HL-60 (cell line): ENCODE measurements around the gene PTGR1.

Source experiments
- DNase-seq, 2 experiments: peaks; one replicate each; pipeline ENCODE4 v3.0.0-alpha.2; 2010 to 2020; ENCODE audit warnings: low read depth in 1 of 2, low spot score in 1 of 2
- H3K27ac ChIP-seq: fragments of 250-450 bp; sonication (Bioruptor Pico); replicated peaks from 2 replicates; pipeline ENCODE4 v1.5.1; 2020; ENCODE audit warnings: mild to moderate bottlenecking, moderate library complexity
- H3K27me3 ChIP-seq: fragments of 250-450 bp; sonication (Bioruptor Pico); 2 replicates; pipeline ENCODE4 v1.5.1; 2021; ENCODE audit warnings: mild to moderate bottlenecking, moderate library complexity; ENCODE audit not compliant: insufficient read depth, poor library complexity, severe bottlenecking
- H3K4me3 ChIP-seq: replicated peaks from 2 replicates; pipeline ENCODE4 v1.5.1; 2011; ENCODE audit warnings: mild to moderate bottlenecking, control low read depth, low read length; ENCODE audit not compliant: insufficient read depth
- GABPA ChIP-seq: IDR thresholded peaks from 2 replicates; pipeline ENCODE4 v1.6.1; 2012; ENCODE audit warnings: low read depth
- POLR2AphosphoS5 ChIP-seq: IDR thresholded peaks from 2 replicates; pipeline ENCODE4 v1.6.1; 2012; ENCODE audit warnings: low read depth
- SPI1 ChIP-seq: IDR thresholded peaks from 2 replicates; pipeline ENCODE4 v1.6.1; 2012; ENCODE audit warnings: low read depth, mild to moderate bottlenecking, borderline replicate concordance
- TF ChIP-seq, protein P1 (sequence below): IDR thresholded peaks from one replicate; pipeline ENCODE4 v1.5.1; 2011; ENCODE audit warnings: low read length, control low read depth, inconsistent platforms; ENCODE audit not compliant: insufficient read depth
- TF ChIP-seq, protein P2 (sequence below): IDR thresholded peaks from 2 replicates; pipeline ENCODE4 v1.6.1; 2012; ENCODE audit warnings: low read depth; ENCODE audit not compliant: insufficient replicate concordance

Gene PTGR1

DNA sequence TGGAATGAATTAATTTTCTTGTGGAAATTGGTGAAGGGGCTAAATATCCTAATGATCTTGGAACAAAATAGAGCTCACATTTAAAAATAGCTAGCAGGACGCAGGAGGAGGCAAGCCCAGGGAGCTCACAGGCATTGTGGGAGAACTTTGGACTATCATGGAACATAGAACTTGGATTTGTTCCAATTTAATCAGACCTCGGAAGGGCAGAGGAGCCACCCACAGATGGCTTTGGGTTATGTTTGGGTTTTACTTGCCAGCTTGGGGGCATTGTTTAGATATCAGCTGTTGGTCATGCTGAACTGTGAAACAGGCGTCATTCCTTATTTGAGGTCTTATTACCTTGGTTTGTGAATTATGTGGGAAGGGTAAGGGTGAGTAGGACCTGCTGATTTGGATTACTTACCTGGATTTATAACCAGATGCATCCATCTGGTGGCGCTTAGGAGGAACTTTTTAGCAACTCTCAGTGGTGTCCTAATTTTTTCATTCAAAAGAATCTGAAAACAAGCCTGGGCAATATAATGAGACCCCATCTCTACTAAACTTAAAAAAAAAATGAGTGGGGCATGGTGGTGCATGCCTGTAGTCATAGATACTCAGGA is 14.1 kb upstream of the PTGR1 start:
- DNase-seq, result no peak
- TF ChIP-seq, protein P1, sequence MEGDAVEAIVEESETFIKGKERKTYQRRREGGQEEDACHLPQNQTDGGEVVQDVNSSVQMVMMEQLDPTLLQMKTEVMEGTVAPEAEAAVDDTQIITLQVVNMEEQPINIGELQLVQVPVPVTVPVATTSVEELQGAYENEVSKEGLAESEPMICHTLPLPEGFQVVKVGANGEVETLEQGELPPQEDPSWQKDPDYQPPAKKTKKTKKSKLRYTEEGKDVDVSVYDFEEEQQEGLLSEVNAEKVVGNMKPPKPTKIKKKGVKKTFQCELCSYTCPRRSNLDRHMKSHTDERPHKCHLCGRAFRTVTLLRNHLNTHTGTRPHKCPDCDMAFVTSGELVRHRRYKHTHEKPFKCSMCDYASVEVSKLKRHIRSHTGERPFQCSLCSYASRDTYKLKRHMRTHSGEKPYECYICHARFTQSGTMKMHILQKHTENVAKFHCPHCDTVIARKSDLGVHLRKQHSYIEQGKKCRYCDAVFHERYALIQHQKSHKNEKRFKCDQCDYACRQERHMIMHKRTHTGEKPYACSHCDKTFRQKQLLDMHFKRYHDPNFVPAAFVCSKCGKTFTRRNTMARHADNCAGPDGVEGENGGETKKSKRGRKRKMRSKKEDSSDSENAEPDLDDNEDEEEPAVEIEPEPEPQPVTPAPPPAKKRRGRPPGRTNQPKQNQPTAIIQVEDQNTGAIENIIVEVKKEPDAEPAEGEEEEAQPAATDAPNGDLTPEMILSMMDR, result no peak
- TF ChIP-seq, protein P2, sequence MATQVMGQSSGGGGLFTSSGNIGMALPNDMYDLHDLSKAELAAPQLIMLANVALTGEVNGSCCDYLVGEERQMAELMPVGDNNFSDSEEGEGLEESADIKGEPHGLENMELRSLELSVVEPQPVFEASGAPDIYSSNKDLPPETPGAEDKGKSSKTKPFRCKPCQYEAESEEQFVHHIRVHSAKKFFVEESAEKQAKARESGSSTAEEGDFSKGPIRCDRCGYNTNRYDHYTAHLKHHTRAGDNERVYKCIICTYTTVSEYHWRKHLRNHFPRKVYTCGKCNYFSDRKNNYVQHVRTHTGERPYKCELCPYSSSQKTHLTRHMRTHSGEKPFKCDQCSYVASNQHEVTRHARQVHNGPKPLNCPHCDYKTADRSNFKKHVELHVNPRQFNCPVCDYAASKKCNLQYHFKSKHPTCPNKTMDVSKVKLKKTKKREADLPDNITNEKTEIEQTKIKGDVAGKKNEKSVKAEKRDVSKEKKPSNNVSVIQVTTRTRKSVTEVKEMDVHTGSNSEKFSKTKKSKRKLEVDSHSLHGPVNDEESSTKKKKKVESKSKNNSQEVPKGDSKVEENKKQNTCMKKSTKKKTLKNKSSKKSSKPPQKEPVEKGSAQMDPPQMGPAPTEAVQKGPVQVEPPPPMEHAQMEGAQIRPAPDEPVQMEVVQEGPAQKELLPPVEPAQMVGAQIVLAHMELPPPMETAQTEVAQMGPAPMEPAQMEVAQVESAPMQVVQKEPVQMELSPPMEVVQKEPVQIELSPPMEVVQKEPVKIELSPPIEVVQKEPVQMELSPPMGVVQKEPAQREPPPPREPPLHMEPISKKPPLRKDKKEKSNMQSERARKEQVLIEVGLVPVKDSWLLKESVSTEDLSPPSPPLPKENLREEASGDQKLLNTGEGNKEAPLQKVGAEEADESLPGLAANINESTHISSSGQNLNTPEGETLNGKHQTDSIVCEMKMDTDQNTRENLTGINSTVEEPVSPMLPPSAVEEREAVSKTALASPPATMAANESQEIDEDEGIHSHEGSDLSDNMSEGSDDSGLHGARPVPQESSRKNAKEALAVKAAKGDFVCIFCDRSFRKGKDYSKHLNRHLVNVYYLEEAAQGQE, result no peak
- TF ChIP-seq POLR2AphosphoS5 (no peak), GABPA (no peak), SPI1 (no peak)

DNA sequence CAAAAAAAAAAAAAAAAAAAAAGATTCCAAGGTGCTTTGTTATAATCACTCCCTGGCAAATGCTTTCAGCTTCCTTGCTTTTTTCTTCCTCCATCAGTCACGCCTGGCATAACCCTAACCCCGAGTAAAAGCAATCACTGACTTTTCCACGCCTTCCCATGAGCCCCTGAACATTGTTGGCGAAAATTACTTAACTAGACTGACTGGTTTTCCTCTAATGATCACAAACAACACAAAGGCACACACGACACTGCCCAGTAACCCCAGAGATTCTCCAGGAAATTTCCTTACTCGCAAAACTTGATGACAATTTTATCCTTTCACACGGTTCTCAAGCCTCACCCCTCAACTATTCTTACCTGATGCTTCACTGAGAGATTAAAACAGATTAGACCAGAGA is 11.4 kb upstream of the PTGR1 start:
- TF ChIP-seq SPI1 (no peak), POLR2AphosphoS5 (no peak), GABPA (no peak)
- TF ChIP-seq, protein P2, result no peak
- TF ChIP-seq, protein P1, result no peak
- Histone ChIP-seq H3K27ac (no peak overlapping the region), H3K27me3 (no peaks in the 10 kb centered on the region), H3K4me3 (no peak overlapping the region)
- DNase-seq, result no peak

More for the DNA sequence above, 14.1 kb upstream of the PTGR1 start:
- H3K27ac ChIP-seq, result no peak overlapping the region
- H3K27me3 ChIP-seq, result no peaks in the 10 kb centered on the region
- no peak overlapping the region for H3K4me3 ChIP-seq

DNA sequence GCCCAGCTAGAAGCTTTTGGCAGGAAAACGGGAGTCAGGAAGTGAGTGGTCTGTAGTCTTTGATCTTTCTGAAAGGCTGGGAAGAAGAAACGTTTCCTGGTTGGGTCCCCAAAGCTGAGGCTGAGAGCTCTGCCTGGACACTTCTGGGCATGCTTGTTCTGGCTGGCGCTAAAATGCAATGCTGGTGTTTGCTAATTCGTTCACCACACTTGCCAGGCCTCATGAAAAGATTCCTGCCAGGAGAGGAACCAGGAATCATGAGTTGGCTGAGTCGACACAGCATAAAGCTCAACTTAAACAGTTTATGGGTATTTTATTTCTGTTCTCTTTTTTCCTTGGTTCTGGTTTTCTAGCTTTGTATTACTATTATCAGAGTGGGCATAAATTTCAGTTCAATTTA is 10.7 kb upstream of the PTGR1 start:
- no peak for TF ChIP-seq GABPA
- TF ChIP-seq, protein P1, result no peak
- H3K27ac ChIP-seq, result no peak overlapping the region
- no peak overlapping the region for H3K4me3 ChIP-seq
- H3K27me3 ChIP-seq, result no peaks in the 10 kb centered on the region
- no peak for DNase-seq

DNA sequence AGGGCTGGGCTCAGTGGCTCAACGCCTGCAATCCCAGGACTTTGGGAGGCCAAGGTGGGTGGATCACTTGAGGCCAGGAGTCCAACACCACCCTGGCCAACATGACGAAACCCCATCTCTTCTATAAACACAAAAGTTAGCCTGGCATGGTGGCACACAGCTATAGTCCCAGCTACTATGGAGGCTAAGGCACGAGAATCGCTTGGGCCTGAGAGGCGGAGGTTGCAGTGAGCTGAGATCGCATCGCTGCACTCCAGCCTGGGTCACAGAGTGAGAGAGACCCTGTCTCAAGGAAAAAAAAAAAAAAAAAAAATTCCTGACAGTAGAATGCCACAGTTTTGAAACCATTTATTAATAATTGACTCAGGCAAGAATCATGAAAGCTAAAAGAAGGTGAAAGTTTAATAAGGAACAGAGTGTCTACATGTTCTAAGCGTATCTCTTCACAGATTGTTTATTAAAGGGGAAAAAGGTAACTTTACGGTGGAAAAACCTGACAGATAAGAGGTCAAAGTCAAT is 5.7 kb upstream of the PTGR1 start:
- no peaks in the 10 kb centered on the region for H3K27me3 ChIP-seq
- TF ChIP-seq, protein P1, result no peak
- no peak for TF ChIP-seq SPI1
- TF ChIP-seq GABPA, result no peak
- TF ChIP-seq, protein P2, result no peak
- no peak for TF ChIP-seq POLR2AphosphoS5
- H3K4me3 ChIP-seq, result no peak overlapping the region
- no peak for DNase-seq
- H3K27ac ChIP-seq, result no peak overlapping the region
